ENCODE results near the gene GNG2.

DNA sequence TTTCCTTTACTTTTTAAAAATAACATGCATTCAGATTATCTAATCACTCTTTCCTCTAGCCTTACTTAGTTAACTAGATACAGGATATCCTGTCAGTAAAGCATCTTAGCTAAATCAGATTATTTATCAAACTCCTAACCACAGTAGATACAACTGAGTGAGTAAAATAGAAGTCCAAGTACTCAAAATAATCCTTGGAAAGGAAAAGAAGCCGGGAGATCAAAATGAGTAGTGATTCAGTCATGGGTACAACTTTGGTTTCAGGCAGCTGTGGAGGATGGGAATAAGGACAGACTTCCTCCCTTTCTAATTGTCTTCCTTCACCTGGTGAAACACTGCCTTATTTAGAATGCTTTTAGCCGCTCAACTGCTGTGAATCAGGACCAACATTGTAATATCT, 29.4 kb downstream of the GNG2 start:
- TF ChIP-seq POLR2A (IDR thresholded peaks at IDR 0.05) (no peak), EP300 (IDR thresholded peaks at IDR 0.05) (no peak), POLR2AphosphoS5 (IDR thresholded peaks at IDR 0.05) (no peak)
- TF ChIP-seq, protein P1, sequence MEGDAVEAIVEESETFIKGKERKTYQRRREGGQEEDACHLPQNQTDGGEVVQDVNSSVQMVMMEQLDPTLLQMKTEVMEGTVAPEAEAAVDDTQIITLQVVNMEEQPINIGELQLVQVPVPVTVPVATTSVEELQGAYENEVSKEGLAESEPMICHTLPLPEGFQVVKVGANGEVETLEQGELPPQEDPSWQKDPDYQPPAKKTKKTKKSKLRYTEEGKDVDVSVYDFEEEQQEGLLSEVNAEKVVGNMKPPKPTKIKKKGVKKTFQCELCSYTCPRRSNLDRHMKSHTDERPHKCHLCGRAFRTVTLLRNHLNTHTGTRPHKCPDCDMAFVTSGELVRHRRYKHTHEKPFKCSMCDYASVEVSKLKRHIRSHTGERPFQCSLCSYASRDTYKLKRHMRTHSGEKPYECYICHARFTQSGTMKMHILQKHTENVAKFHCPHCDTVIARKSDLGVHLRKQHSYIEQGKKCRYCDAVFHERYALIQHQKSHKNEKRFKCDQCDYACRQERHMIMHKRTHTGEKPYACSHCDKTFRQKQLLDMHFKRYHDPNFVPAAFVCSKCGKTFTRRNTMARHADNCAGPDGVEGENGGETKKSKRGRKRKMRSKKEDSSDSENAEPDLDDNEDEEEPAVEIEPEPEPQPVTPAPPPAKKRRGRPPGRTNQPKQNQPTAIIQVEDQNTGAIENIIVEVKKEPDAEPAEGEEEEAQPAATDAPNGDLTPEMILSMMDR (IDR thresholded peaks at IDR 0.05), result no peak

Measured in suprapubic skin (tissue), 4 donors.